Lower leg skin (tissue), 3 donors: ENCODE data around the gene SMIM10.

Experiments
- CTCF ChIP-seq, 3 donors: fragments of 450-650 bp; IDR thresholded peaks; one replicate each; pipeline ENCODE4 v1.5.1; 2016; ENCODE audit warnings: antibody characterized with exemption in 3 of 3, mild to moderate bottlenecking in 3 of 3, moderate library complexity in 2 of 3
- POLR2A ChIP-seq, 2 donors: fragments of 450-650 bp; IDR thresholded peaks; one replicate each; pipeline ENCODE4 v1.6.1; 2016 to 2017; ENCODE audit warnings: antibody characterized with exemption in 2 of 2, mild to moderate bottlenecking in 1 of 2, moderate library complexity in 1 of 2

- no peak for TF ChIP-seq CTCF (IDR thresholded peaks at IDR 0.05)
- TF ChIP-seq POLR2A (IDR thresholded peaks at IDR 0.05), result no peak
Measured at GRCh38 chrX:134990801-134991481, at the start of gene SMIM10.
